ENCODE data around the gene DPP6. TPM values are rescaled to one million over a fixed set of nuclear protein-coding genes. Genes with fewer than 3 reads are reported as not detected.

The DPP6 gene
- total and polyA plus RNA-seq, 4 experiments from 2014 or later: not detected

GRCh38 chr7:154530136-154530535, 477.9 kb downstream of the DPP6 start:
- no peaks in the 10 kb centered on the region for H3K27me3 ChIP-seq (ENCODE audit: insufficient read depth, low read length)
- no peaks in the 10 kb centered on the region for H3K9me3 ChIP-seq (ENCODE audit: control insufficient read depth in 1 of 2, low read length in 2 of 2)
- POLR2A ChIA-PET (ENCODE audit: partially characterized antibody): no interaction called here
- H3K4me1 Mint-ChIP-seq: no peaks in the 10 kb centered on the region
- H3K4me3 ChIP-seq (ENCODE audit: low read length in 2 of 2): no peak overlapping the region
- H3K27me3 Mint-ChIP-seq: no peaks in the 10 kb centered on the region
- no peak overlapping the region for H3K27ac ChIP-seq (ENCODE audit: low read depth, low read length)
- H3K36me3 ChIP-seq (ENCODE audit: insufficient read depth, low read length): no peaks in the 10 kb centered on the region
- H3K9me3 Mint-ChIP-seq: peaks cover 0 to 17% (median 7%) of the 10 kb centered on the region in 8 donors
- H3K27ac Mint-ChIP-seq: no peak overlapping the region
- H3K4me3 Mint-ChIP-seq: no peak overlapping the region
- no peaks in the 10 kb centered on the region for H3K4me1 ChIP-seq (ENCODE audit: insufficient read depth, low read length)
- H3K36me3 Mint-ChIP-seq: no peaks in the 10 kb centered on the region
- intact Hi-C loops (cut with micrococcal nuclease): no loop called here
- no peak for DNase-seq
- CTCF ChIA-PET (ENCODE audit: partially characterized antibody): no interaction called here

GRCh38 chr7:154532771-154533170, 480.6 kb downstream of the DPP6 start:
- Histone ChIP-seq H3K9me3 (ENCODE audit: control insufficient read depth in 1 of 2, low read length in 2 of 2) (no peaks in the 10 kb centered on the region), H3K27me3 (ENCODE audit: insufficient read depth, low read length) (no peaks in the 10 kb centered on the region), H3K27ac (ENCODE audit: low read depth, low read length) (no peak overlapping the region), H3K4me1 (ENCODE audit: insufficient read depth, low read length) (no peaks in the 10 kb centered on the region), H3K4me3 (ENCODE audit: low read length in 2 of 2) (no peak overlapping the region), H3K36me3 (ENCODE audit: insufficient read depth, low read length) (no peaks in the 10 kb centered on the region)
- DNase-seq: no peak
- intact Hi-C loops (cut with micrococcal nuclease): no loop called here
- no peak overlapping the region for H3K4me3 Mint-ChIP-seq
- peaks cover 0 to 16% (median 7%) of the 10 kb centered on the region in 8 donors for H3K9me3 Mint-ChIP-seq
- no peaks in the 10 kb centered on the region for H3K36me3 Mint-ChIP-seq
- H3K27me3 Mint-ChIP-seq: no peaks in the 10 kb centered on the region
- ChIA-PET POLR2A (ENCODE audit: partially characterized antibody) (no interaction called here), CTCF (ENCODE audit: partially characterized antibody) (no interaction called here)
- no peaks in the 10 kb centered on the region for H3K4me1 Mint-ChIP-seq
- no peak overlapping the region for H3K27ac Mint-ChIP-seq

- H3K4me3 ChIP-seq (ENCODE audit: low read length in 2 of 2): no peak overlapping the region
- no peaks in the 10 kb centered on the region for H3K9me3 ChIP-seq (ENCODE audit: control insufficient read depth in 1 of 2, low read length in 2 of 2)
- Mint-ChIP-seq H3K4me3 (no peak overlapping the region), H3K4me1 (peaks cover 0 to 2% (median 0%) of the 10 kb centered on the region in 4 donors), H3K27ac (no peak overlapping the region), H3K9me3 (peaks cover 0 to 9% (median 0%) of the 10 kb centered on the region in 8 donors), H3K27me3 (no peaks in the 10 kb centered on the region), H3K36me3 (no peaks in the 10 kb centered on the region)
- ChIA-PET CTCF (ENCODE audit: partially characterized antibody) (no interaction called here), POLR2A (ENCODE audit: partially characterized antibody) (no interaction called here)
- H3K4me1 ChIP-seq (ENCODE audit: insufficient read depth, low read length): no peaks in the 10 kb centered on the region
- no peak for DNase-seq
- H3K36me3 ChIP-seq (ENCODE audit: insufficient read depth, low read length): no peaks in the 10 kb centered on the region
- H3K27me3 ChIP-seq (ENCODE audit: insufficient read depth, low read length): no peaks in the 10 kb centered on the region
- no peak overlapping the region for H3K27ac ChIP-seq (ENCODE audit: low read depth, low read length)
- intact Hi-C loops (cut with micrococcal nuclease): no loop called here
Measured at GRCh38 chr7:154540596-154540995, 488.4 kb downstream of the DPP6 start.

- H3K27me3 ChIP-seq (ENCODE audit: insufficient read depth, low read length): no peaks in the 10 kb centered on the region
- Mint-ChIP-seq H3K4me1 (peaks cover 0 to 2% (median 0%) of the 10 kb centered on the region in 4 donors), H3K27ac (no peak overlapping the region), H3K27me3 (no peaks in the 10 kb centered on the region), H3K9me3 (peaks cover 0 to 10% (median 0%) of the 10 kb centered on the region in 8 donors), H3K36me3 (no peaks in the 10 kb centered on the region), H3K4me3 (no peak overlapping the region)
- no peaks in the 10 kb centered on the region for H3K4me1 ChIP-seq (ENCODE audit: insufficient read depth, low read length)
- H3K4me3 ChIP-seq (ENCODE audit: low read length in 2 of 2): no peak overlapping the region
- no peak overlapping the region for H3K27ac ChIP-seq (ENCODE audit: low read depth, low read length)
- POLR2A ChIA-PET (ENCODE audit: partially characterized antibody): no interaction called here
- H3K9me3 ChIP-seq (ENCODE audit: control insufficient read depth in 1 of 2, low read length in 2 of 2): no peaks in the 10 kb centered on the region
- no peak for DNase-seq
- CTCF ChIA-PET (ENCODE audit: partially characterized antibody): no interaction called here
- intact Hi-C loops (cut with micrococcal nuclease): no loop called here
- no peaks in the 10 kb centered on the region for H3K36me3 ChIP-seq (ENCODE audit: insufficient read depth, low read length)
Measured at GRCh38 chr7:154541606-154542005, 489.4 kb downstream of the DPP6 start.

GRCh38 chr7:154546946-154547587, 494.9 kb downstream of the DPP6 start:
- no peaks in the 10 kb centered on the region for H3K36me3 Mint-ChIP-seq
- POLR2A ChIA-PET (ENCODE audit: partially characterized antibody): no interaction called here
- H3K27ac Mint-ChIP-seq: no peak overlapping the region

GRCh38 chr7:154553711-154554265, 501.6 kb downstream of the DPP6 start:
- Histone ChIP-seq H3K9me3 (ENCODE audit: control insufficient read depth in 1 of 2, low read length in 2 of 2) (no peaks in the 10 kb centered on the region), H3K36me3 (ENCODE audit: insufficient read depth, low read length) (no peaks in the 10 kb centered on the region), H3K27ac (ENCODE audit: low read depth, low read length) (no peak overlapping the region), H3K4me3 (ENCODE audit: low read length in 2 of 2) (no peak overlapping the region), H3K27me3 (ENCODE audit: insufficient read depth, low read length) (no peaks in the 10 kb centered on the region), H3K4me1 (ENCODE audit: insufficient read depth, low read length) (no peaks in the 10 kb centered on the region)
- Mint-ChIP-seq H3K36me3 (no peaks in the 10 kb centered on the region), H3K4me1 (no peaks in the 10 kb centered on the region), H3K4me3 (no peak overlapping the region), H3K9me3 (peaks cover 0 to 11% (median 4%) of the 10 kb centered on the region in 8 donors), H3K27ac (no peak overlapping the region), H3K27me3 (no peaks in the 10 kb centered on the region)
- intact Hi-C loops (cut with micrococcal nuclease): no loop called here
- ChIA-PET CTCF (ENCODE audit: partially characterized antibody) (no interaction called here), POLR2A (ENCODE audit: partially characterized antibody) (no interaction called here)
- no peak for DNase-seq

More at GRCh38 chr7:154546946-154547587, 494.9 kb downstream of the DPP6 start:
- H3K27ac ChIP-seq (ENCODE audit: low read depth, low read length): no peak overlapping the region
- CTCF ChIA-PET (ENCODE audit: partially characterized antibody): no interaction called here
- no peaks in the 10 kb centered on the region for H3K27me3 ChIP-seq (ENCODE audit: insufficient read depth, low read length)
- H3K4me3 ChIP-seq (ENCODE audit: low read length in 2 of 2): no peak overlapping the region
- H3K4me1 ChIP-seq (ENCODE audit: insufficient read depth, low read length): no peaks in the 10 kb centered on the region
- intact Hi-C loops (cut with micrococcal nuclease): no loop called here
- Mint-ChIP-seq H3K4me3 (no peak overlapping the region), H3K27me3 (no peaks in the 10 kb centered on the region), H3K9me3 (peaks cover 0 to 7% (median under 1%) of the 10 kb centered on the region in 8 donors), H3K4me1 (no peaks in the 10 kb centered on the region)
- H3K9me3 ChIP-seq (ENCODE audit: control insufficient read depth in 1 of 2, low read length in 2 of 2): no peaks in the 10 kb centered on the region
- H3K36me3 ChIP-seq (ENCODE audit: insufficient read depth, low read length): no peaks in the 10 kb centered on the region
- no peak for DNase-seq

GRCh38 chr7:154559454-154559853, 507.3 kb downstream of the DPP6 start:
- H3K36me3 ChIP-seq (ENCODE audit: insufficient read depth, low read length): no peaks in the 10 kb centered on the region
- no peak for DNase-seq
- H3K9me3 ChIP-seq (ENCODE audit: control insufficient read depth in 1 of 2, low read length in 2 of 2): no peaks in the 10 kb centered on the region
- CTCF ChIA-PET (ENCODE audit: partially characterized antibody): no interaction called here
- no peak overlapping the region for H3K4me3 Mint-ChIP-seq
- intact Hi-C loops (cut with micrococcal nuclease): no loop called here
- peaks cover 0 to 14% (median 2%) of the 10 kb centered on the region in 8 donors for H3K9me3 Mint-ChIP-seq
- no peaks in the 10 kb centered on the region for H3K4me1 Mint-ChIP-seq
- H3K27me3 Mint-ChIP-seq: no peaks in the 10 kb centered on the region
- no peaks in the 10 kb centered on the region for H3K27me3 ChIP-seq (ENCODE audit: insufficient read depth, low read length)
- H3K27ac Mint-ChIP-seq: no peak overlapping the region
- POLR2A ChIA-PET (ENCODE audit: partially characterized antibody): no interaction called here
- no peak overlapping the region for H3K27ac ChIP-seq (ENCODE audit: low read depth, low read length)
- H3K36me3 Mint-ChIP-seq: no peaks in the 10 kb centered on the region
- no peak overlapping the region for H3K4me3 ChIP-seq (ENCODE audit: low read length in 2 of 2)
- H3K4me1 ChIP-seq (ENCODE audit: insufficient read depth, low read length): no peaks in the 10 kb centered on the region

Measured in CD4-positive, alpha-beta memory T cell (primary cell).